Right atrium auricular region (tissue), 2 donors: ENCODE data around the gene KRTAP10-3. TPM values are rescaled to one million over a fixed set of nuclear protein-coding genes. Genes with fewer than 3 reads are reported as not detected.

Source experiments
- DNase-seq: peaks from one replicate; pipeline ENCODE4 v3.0.0-alpha.2; 2019; ENCODE audit warnings: low spot score
- H3K27ac ChIP-seq, 2 donors: fragments of 200-600 bp; sonication (generic); 1 replicate in 1 of 2; 2 replicates in 1 of 2; pipeline ENCODE4 v1.5.1; 2016 to 2019
- H3K27me3 ChIP-seq, 2 donors: fragments of 200-600 bp; sonication (generic); one replicate each; pipeline versions ENCODE4 v1.5.1 to v1.6.0; 2017 to 2019
- H3K36me3 ChIP-seq: fragments of 200-600 bp; sonication (generic); one replicate; pipeline ENCODE4 v1.5.1; 2016
- H3K4me1 ChIP-seq, 2 donors: fragments of 200-600 bp; sonication (generic); one replicate each; pipeline versions ENCODE4 v1.5.1 to v1.6.0; 2017 to 2019
- H3K4me3 ChIP-seq, 2 donors: fragments of 200-600 bp; sonication (generic); 1 replicate in 1 of 2; 2 replicates in 1 of 2; pipeline ENCODE4 v1.5.1; 2017 to 2019; ENCODE audit warnings: mild to moderate bottlenecking in 1 of 2, moderate library complexity in 1 of 2
- H3K9me3 ChIP-seq, 2 donors: fragments of 200-600 bp; sonication (generic); one replicate each; pipeline ENCODE4 v1.5.1; 2019
- CTCF ChIP-seq, 2 donors: fragments of 200-600 bp; sonication (generic); IDR thresholded peaks; one replicate each; pipeline ENCODE4 v1.5.1; 2019; ENCODE audit warnings: antibody characterized with exemption in 2 of 2
- total RNA-seq, 2 donors: library from RNA; depleted of rRNA; stranded (reverse); fragments of >200 nt; gene quantifications; one replicate each; pipeline ENCODE4 v1.1.0, GENCODE V29; 2016

KRTAP10-3 gene
- total RNA-seq, 2 donors from 2014 or later = not detected

GRCh38 chr21:44529503-44530125 lies 29.0 kb downstream of the KRTAP10-3 start:
- Histone ChIP-seq H3K36me3 (no peaks in the 10 kb centered on the region), H3K27ac (no peak overlapping the region), H3K4me3 (no peak overlapping the region), H3K4me1 (no peaks in the 10 kb centered on the region), H3K27me3 (no peaks in the 10 kb centered on the region), H3K9me3 (no peaks in the 10 kb centered on the region)
- no peak for TF ChIP-seq CTCF (IDR thresholded peaks at IDR 0.05)
- DNase-seq = no peak

GRCh38 chr21:44529011-44529421 lies 29.6 kb downstream of the KRTAP10-3 start:
- no peak for TF ChIP-seq CTCF (IDR thresholded peaks at IDR 0.05)
- Histone ChIP-seq H3K4me3 (no peak overlapping the region), H3K9me3 (no peaks in the 10 kb centered on the region), H3K27me3 (no peaks in the 10 kb centered on the region), H3K36me3 (no peaks in the 10 kb centered on the region), H3K4me1 (no peaks in the 10 kb centered on the region), H3K27ac (no peak overlapping the region)
- DNase-seq = no peak

- Histone ChIP-seq H3K4me3 (no peak overlapping the region), H3K9me3 (no peaks in the 10 kb centered on the region), H3K27me3 (no peaks in the 10 kb centered on the region), H3K4me1 (no peaks in the 10 kb centered on the region), H3K36me3 (no peaks in the 10 kb centered on the region), H3K27ac (no peak overlapping the region)
- TF ChIP-seq CTCF (IDR thresholded peaks at IDR 0.05) = no peak
- DNase-seq = no peak
Measured at GRCh38 chr21:44528634-44528995, 30.0 kb downstream of the KRTAP10-3 start.

GRCh38 chr21:44527983-44528633 lies 30.5 kb downstream of the KRTAP10-3 start:
- no peaks in the 10 kb centered on the region for H3K9me3 ChIP-seq
- no peak overlapping the region for H3K4me3 ChIP-seq
- TF ChIP-seq CTCF (IDR thresholded peaks at IDR 0.05) = no peak
- no peak for DNase-seq
- no peaks in the 10 kb centered on the region for H3K27me3 ChIP-seq
- H3K27ac ChIP-seq = no peak overlapping the region
- no peaks in the 10 kb centered on the region for H3K4me1 ChIP-seq
- H3K36me3 ChIP-seq = no peaks in the 10 kb centered on the region

- Histone ChIP-seq H3K27ac (no peak overlapping the region), H3K27me3 (no peaks in the 10 kb centered on the region), H3K4me1 (no peaks in the 10 kb centered on the region), H3K4me3 (no peak overlapping the region), H3K36me3 (no peaks in the 10 kb centered on the region), H3K9me3 (no peaks in the 10 kb centered on the region)
- DNase-seq = no peak
- TF ChIP-seq CTCF (IDR thresholded peaks at IDR 0.05) = no peak
Measured at GRCh38 chr21:44527156-44527982, 31.2 kb downstream of the KRTAP10-3 start.
